ENCODE measurements around the gene SUB1.

The SUB1 gene

GRCh38 chr5:32646061-32646969 is 61.0 kb downstream of the SUB1 start:
- DNase-seq = no peak

GRCh38 chr5:32651088-32651487 is 65.7 kb downstream of the SUB1 start:
- no peak for DNase-seq

GRCh38 chr5:32651638-32652037 is 66.3 kb downstream of the SUB1 start:
- no peak for DNase-seq

Data from stimulated activated naive CD4-positive, alpha-beta T cell treated with Interleukin-2 at 50 U/mL for 16 hours (primary cell).